ENCODE data around the gene TAF11L4. TPM values are rescaled to one million over a fixed set of nuclear protein-coding genes. Genes with fewer than 3 reads are reported as not detected.
"Not testable (repeated sequence)": the region's sequence is repeated elsewhere in the genome, so short reads cannot be mapped to it uniquely, and the experiment has no call there.

TAF11L4 gene
- total RNA-seq, 1 experiment from 2014 or later: not detected

DNA sequence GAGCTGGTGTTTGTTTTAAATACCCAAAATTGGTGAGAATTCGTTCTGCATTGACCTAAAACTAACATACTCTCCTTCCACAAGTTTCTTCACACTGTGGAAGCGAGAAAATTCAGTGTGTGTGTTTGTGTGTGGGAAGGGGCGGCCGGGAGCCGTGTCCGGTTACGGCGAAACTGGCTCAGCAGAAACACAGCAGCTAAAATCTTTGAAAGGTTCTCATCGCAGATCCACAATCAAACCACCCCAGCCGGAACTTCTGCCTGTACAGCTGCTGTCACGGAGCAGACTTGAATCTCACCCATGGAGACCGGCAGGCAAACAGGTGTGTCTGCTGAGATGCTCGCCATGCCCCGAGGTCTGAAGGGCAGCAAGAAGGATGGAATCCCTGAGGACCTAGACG, 3.3 kb downstream of the TAF11L4 start, which contains the start of gene TAF11L5:
TAF11L5 (plus strand) TSS at position 301 of the 400 bp plus-strand sequence.
- H3K18ac ChIP-seq (ENCODE audit: insufficient read length, low read depth, low read length); H2BK20ac ChIP-seq (ENCODE audit: low read depth, low read length, poor library complexity, severe bottlenecking); H4K5ac ChIP-seq (ENCODE audit: insufficient read length, low read depth, low read length); H3K9me3 ChIP-seq (ENCODE audit: control insufficient read depth, low read depth, low read length); H4K8ac ChIP-seq (replicated peaks; ENCODE audit: insufficient read length, low read depth, low read length); H3K4me2 ChIP-seq (ENCODE audit: insufficient read depth, insufficient read length, low read length); H3K79me2 ChIP-seq (ENCODE audit: insufficient read depth, low read length); H3K27ac Mint-ChIP-seq; H3K23ac ChIP-seq (ENCODE audit: insufficient read length, low read depth, low read length); H3K27me3 ChIP-seq (ENCODE audit: insufficient read depth, low read length); H3K36me3 Mint-ChIP-seq (ENCODE audit: insufficient read depth in 1 of 3, low read depth in 3 of 3); H3K4ac ChIP-seq (ENCODE audit: low read depth, low read length); H3K9me3 Mint-ChIP-seq; H2AK5ac ChIP-seq (ENCODE audit: insufficient read length, low read length); H3K14ac ChIP-seq (ENCODE audit: insufficient read depth, low read length); H3K23me2 ChIP-seq (ENCODE audit: insufficient read length, low read depth, low read length, poor library complexity, severe bottlenecking); H3K27me3 Mint-ChIP-seq (ENCODE audit: low read depth); H3K4me1 Mint-ChIP-seq; H2BK5ac ChIP-seq (ENCODE audit: insufficient read length, low read length); H3K9ac ChIP-seq (ENCODE audit: extremely low read depth, insufficient read length, low read length); H2BK15ac ChIP-seq (ENCODE audit: low read depth, low read length); H3K27ac ChIP-seq (ENCODE audit: insufficient read length, low read depth, low read length); H4K91ac ChIP-seq (ENCODE audit: insufficient read length, low read depth, low read length); H4K20me1 ChIP-seq (ENCODE audit: control insufficient read depth, insufficient read depth, insufficient read length); H2AFZ ChIP-seq (ENCODE audit: low read length); H3K4me1 ChIP-seq (ENCODE audit: insufficient read depth, low read length); H3K79me1 ChIP-seq (ENCODE audit: insufficient read depth, low read depth, low read length, poor library complexity, severe bottlenecking); H3K4me3 Mint-ChIP-seq; H2BK120ac ChIP-seq (ENCODE audit: low read depth, low read length, poor library complexity, severe bottlenecking); H3K56ac ChIP-seq (ENCODE audit: insufficient read length, low read depth, low read length); H2BK12ac ChIP-seq (ENCODE audit: insufficient read length, low read depth, low read length); DNase-seq; H3T11ph ChIP-seq (ENCODE audit: low read length): not testable (repeated sequence)
- no CpG with 5 or more reads among the region's 15 CpGs for WGBS (ENCODE audit: extremely low coverage, insufficient read length, low lambda C conversion rate)

DNA sequence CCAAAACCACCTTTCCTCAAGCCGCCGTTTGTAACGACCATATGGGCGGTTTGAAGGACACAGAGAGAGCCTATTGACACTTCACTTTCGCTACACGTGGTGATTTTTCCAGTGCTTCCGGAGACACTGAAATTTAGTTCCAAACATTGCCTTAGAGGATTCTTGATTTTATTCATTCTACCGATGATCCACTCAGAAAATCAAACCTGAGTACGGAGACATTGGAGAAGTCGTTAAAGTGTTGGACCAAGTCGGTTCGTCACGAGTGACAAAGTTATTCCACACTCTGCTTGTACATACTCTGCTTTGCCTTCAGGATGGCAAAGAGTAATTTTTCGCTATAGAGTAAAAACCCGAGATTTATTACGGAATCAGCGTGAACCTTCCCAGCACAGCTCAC, 4.9 kb downstream of the TAF11L4 start:
- H3K79me1 ChIP-seq (ENCODE audit: insufficient read depth, low read depth, low read length, poor library complexity, severe bottlenecking); H2BK15ac ChIP-seq (ENCODE audit: low read depth, low read length); H3K4ac ChIP-seq (ENCODE audit: low read depth, low read length); H4K8ac ChIP-seq (replicated peaks; ENCODE audit: insufficient read length, low read depth, low read length); H3K18ac ChIP-seq (ENCODE audit: insufficient read length, low read depth, low read length); H3K9ac ChIP-seq (ENCODE audit: extremely low read depth, insufficient read length, low read length); H2BK20ac ChIP-seq (ENCODE audit: low read depth, low read length, poor library complexity, severe bottlenecking); H2BK120ac ChIP-seq (ENCODE audit: low read depth, low read length, poor library complexity, severe bottlenecking); H2BK5ac ChIP-seq (ENCODE audit: insufficient read length, low read length); H4K5ac ChIP-seq (ENCODE audit: insufficient read length, low read depth, low read length); H3K23ac ChIP-seq (ENCODE audit: insufficient read length, low read depth, low read length); H3K27me3 ChIP-seq (ENCODE audit: insufficient read depth, low read length); H4K20me1 ChIP-seq (ENCODE audit: control insufficient read depth, insufficient read depth, insufficient read length); H4K91ac ChIP-seq (ENCODE audit: insufficient read length, low read depth, low read length); H2BK12ac ChIP-seq (ENCODE audit: insufficient read length, low read depth, low read length); H3K14ac ChIP-seq (ENCODE audit: insufficient read depth, low read length); H2AFZ ChIP-seq (ENCODE audit: low read length); H3K36me3 Mint-ChIP-seq (ENCODE audit: insufficient read depth in 1 of 3, low read depth in 3 of 3); H3K4me1 Mint-ChIP-seq; H3K79me2 ChIP-seq (ENCODE audit: insufficient read depth, low read length); H3K4me1 ChIP-seq (ENCODE audit: insufficient read depth, low read length); H3K56ac ChIP-seq (ENCODE audit: insufficient read length, low read depth, low read length); H3K27me3 Mint-ChIP-seq (ENCODE audit: low read depth); H3K27ac ChIP-seq (ENCODE audit: insufficient read length, low read depth, low read length); H3K4me3 Mint-ChIP-seq; H2AK5ac ChIP-seq (ENCODE audit: insufficient read length, low read length); H3K23me2 ChIP-seq (ENCODE audit: insufficient read length, low read depth, low read length, poor library complexity, severe bottlenecking); H3K27ac Mint-ChIP-seq; H3K9me3 Mint-ChIP-seq; DNase-seq; H3T11ph ChIP-seq (ENCODE audit: low read length); H3K9me3 ChIP-seq (ENCODE audit: control insufficient read depth, low read depth, low read length); H3K4me2 ChIP-seq (ENCODE audit: insufficient read depth, insufficient read length, low read length): not testable (repeated sequence)
- WGBS (ENCODE audit: extremely low coverage, insufficient read length, low lambda C conversion rate): no CpG with 5 or more reads among the region's 17 CpGs
